ENCODE measurements around the gene CFAP97.
"Not testable (repeated sequence)": the region's sequence is repeated elsewhere in the genome, so short reads cannot be mapped to it uniquely, and the experiment has no call there.

CFAP97 gene

GRCh38 chr4:185203486-185204237 is at the start of gene CFAP97:
TSS of gene CFAP97 (minus strand) at chr4:185204000. CDS start at chr4:185191196, 12,804 bp downstream.
- ATAC-seq (ENCODE audit: low read depth), result peak; percentile 80
- H3K4me1 Mint-ChIP-seq, result peaks cover 30% of the 10 kb centered on the region

GRCh38 chr4:185249105-185249504 is 45.3 kb upstream of the CFAP97 start:
- H3K27ac Mint-ChIP-seq, result peak overlapping the region; percentile 8
- H3K36me3 Mint-ChIP-seq, result peaks cover 9% of the 10 kb centered on the region
- H3K4me1 Mint-ChIP-seq, result peaks cover 29% of the 10 kb centered on the region

More at GRCh38 chr4:185203486-185204237, at the start of gene CFAP97:
- H3K27me3 Mint-ChIP-seq, result no peaks in the 10 kb centered on the region
- H3K27ac Mint-ChIP-seq, result peak within 1 kb of the TSS; percentile 95
- H3K4me3 Mint-ChIP-seq, result peak within 1 kb of the TSS; percentile 97
- peaks cover 3% of the 10 kb centered on the region for H3K36me3 Mint-ChIP-seq
- H3K9me3 Mint-ChIP-seq, result no peaks in the 10 kb centered on the region
- peak; percentile 67 to 74 for DNase-seq (ENCODE audit: low spot score in 2 of 2)

GRCh38 chr4:185248393-185249039 is 44.7 kb upstream of the CFAP97 start:
- H3K36me3 Mint-ChIP-seq, result peaks cover 9% of the 10 kb centered on the region
- H3K4me1 Mint-ChIP-seq, result peaks cover 29% of the 10 kb centered on the region
- no peak for DNase-seq (ENCODE audit: low spot score in 2 of 2)
- no peaks in the 10 kb centered on the region for H3K27me3 Mint-ChIP-seq
- peak overlapping the region; percentile 8 for H3K27ac Mint-ChIP-seq
- no peak for ATAC-seq (ENCODE audit: low read depth)
- H3K4me3 Mint-ChIP-seq, result no peak overlapping the region
- H3K9me3 Mint-ChIP-seq, result no peaks in the 10 kb centered on the region

More at GRCh38 chr4:185249105-185249504, 45.3 kb upstream of the CFAP97 start:
- ATAC-seq (ENCODE audit: low read depth) (peak; percentile 61), DNase-seq (ENCODE audit: low spot score in 2 of 2) (no peak)
- Mint-ChIP-seq H3K9me3 (no peaks in the 10 kb centered on the region), H3K4me3 (no peak overlapping the region), H3K27me3 (no peaks in the 10 kb centered on the region)

GRCh38 chr4:185247151-185247550 is 43.4 kb upstream of the CFAP97 start:
- peak overlapping the region; percentile 74 for H3K27ac Mint-ChIP-seq
- peaks cover 34% of the 10 kb centered on the region for H3K4me1 Mint-ChIP-seq

GRCh38 chr4:185246453-185246852 is 42.7 kb upstream of the CFAP97 start:
- H3K27ac Mint-ChIP-seq, result peak overlapping the region; percentile 74
- no peak for ATAC-seq (ENCODE audit: low read depth)
- H3K4me3 Mint-ChIP-seq, result no peak overlapping the region
- peaks cover 33% of the 10 kb centered on the region for H3K4me1 Mint-ChIP-seq
- peaks cover 8% of the 10 kb centered on the region for H3K36me3 Mint-ChIP-seq
- no peaks in the 10 kb centered on the region for H3K27me3 Mint-ChIP-seq
- no peaks in the 10 kb centered on the region for H3K9me3 Mint-ChIP-seq
- DNase-seq (ENCODE audit: low spot score in 2 of 2), result no peak

More at GRCh38 chr4:185247151-185247550, 43.4 kb upstream of the CFAP97 start:
- ATAC-seq (ENCODE audit: low read depth), result no peak
- no peak for DNase-seq (ENCODE audit: low spot score in 2 of 2)
- no peaks in the 10 kb centered on the region for H3K27me3 Mint-ChIP-seq
- peaks cover 8% of the 10 kb centered on the region for H3K36me3 Mint-ChIP-seq
- no peak overlapping the region for H3K4me3 Mint-ChIP-seq
- no peaks in the 10 kb centered on the region for H3K9me3 Mint-ChIP-seq

GRCh38 chr4:185244763-185245162 is 41.0 kb upstream of the CFAP97 start:
- H3K4me1 Mint-ChIP-seq, result peaks cover 24% of the 10 kb centered on the region
- H3K27ac Mint-ChIP-seq, result no peak overlapping the region
- ATAC-seq (ENCODE audit: low read depth) (no peak), DNase-seq (ENCODE audit: low spot score in 2 of 2) (no peak)
- no peaks in the 10 kb centered on the region for H3K9me3 Mint-ChIP-seq
- H3K27me3 Mint-ChIP-seq, result no peaks in the 10 kb centered on the region
- no peak overlapping the region for H3K4me3 Mint-ChIP-seq
- peaks cover 5% of the 10 kb centered on the region for H3K36me3 Mint-ChIP-seq

GRCh38 chr4:185243879-185244278 is 40.1 kb upstream of the CFAP97 start:
- peaks cover 5% of the 10 kb centered on the region for H3K36me3 Mint-ChIP-seq
- H3K4me3 Mint-ChIP-seq, result no peak overlapping the region
- DNase-seq (ENCODE audit: low spot score in 2 of 2) (no peak), ATAC-seq (ENCODE audit: low read depth) (no peak)
- H3K4me1 Mint-ChIP-seq, result peaks cover 23% of the 10 kb centered on the region
- no peaks in the 10 kb centered on the region for H3K9me3 Mint-ChIP-seq
- H3K27me3 Mint-ChIP-seq, result no peaks in the 10 kb centered on the region
- H3K27ac Mint-ChIP-seq, result peak overlapping the region; percentile 0

GRCh38 chr4:185242749-185243533 is 39.1 kb upstream of the CFAP97 start:
- ATAC-seq (ENCODE audit: low read depth), result no peak
- Mint-ChIP-seq H3K36me3 (peaks cover 2% of the 10 kb centered on the region), H3K4me1 (peaks cover 26% of the 10 kb centered on the region), H3K9me3 (no peaks in the 10 kb centered on the region), H3K27ac (peak overlapping the region; percentile 0), H3K27me3 (no peaks in the 10 kb centered on the region), H3K4me3 (no peak overlapping the region)
- DNase-seq (ENCODE audit: low spot score in 2 of 2), result no peak

GRCh38 chr4:185240486-185240885 is 36.7 kb upstream of the CFAP97 start:
- not testable (repeated sequence) for H3K36me3 Mint-ChIP-seq; H3K27me3 Mint-ChIP-seq; H3K9me3 Mint-ChIP-seq; H3K27ac Mint-ChIP-seq; H3K4me3 Mint-ChIP-seq; DNase-seq (ENCODE audit: low spot score in 2 of 2); ATAC-seq (ENCODE audit: low read depth)
- peaks cover 17% of the 10 kb centered on the region for H3K4me1 Mint-ChIP-seq

GRCh38 chr4:185238750-185239149 is 35.0 kb upstream of the CFAP97 start:
- no peak overlapping the region for H3K4me3 Mint-ChIP-seq

GRCh38 chr4:185238215-185238681 is 34.4 kb upstream of the CFAP97 start:
- Mint-ChIP-seq H3K4me3 (no peak overlapping the region), H3K4me1 (peaks cover 21% of the 10 kb centered on the region), H3K27me3 (no peaks in the 10 kb centered on the region), H3K36me3 (no peaks in the 10 kb centered on the region), H3K27ac (no peak overlapping the region), H3K9me3 (no peaks in the 10 kb centered on the region)
- ATAC-seq (ENCODE audit: low read depth), result no peak
- DNase-seq (ENCODE audit: low spot score in 2 of 2), result no peak

More at GRCh38 chr4:185238750-185239149, 35.0 kb upstream of the CFAP97 start:
- Mint-ChIP-seq H3K27ac (no peak overlapping the region), H3K4me1 (peaks cover 24% of the 10 kb centered on the region), H3K9me3 (no peaks in the 10 kb centered on the region), H3K36me3 (no peaks in the 10 kb centered on the region), H3K27me3 (no peaks in the 10 kb centered on the region)
- DNase-seq (ENCODE audit: low spot score in 2 of 2) (no peak), ATAC-seq (ENCODE audit: low read depth) (no peak)

- Mint-ChIP-seq H3K27me3 (no peaks in the 10 kb centered on the region), H3K4me1 (peaks cover 23% of the 10 kb centered on the region), H3K9me3 (no peaks in the 10 kb centered on the region), H3K27ac (no peak overlapping the region), H3K4me3 (no peak overlapping the region), H3K36me3 (no peaks in the 10 kb centered on the region)
- no peak for DNase-seq (ENCODE audit: low spot score in 2 of 2)
- ATAC-seq (ENCODE audit: low read depth), result no peak
These were observed 33.4 kb upstream of the CFAP97 start for GRCh38 chr4:185237175-185237574.

GRCh38 chr4:185235843-185236503 is 32.2 kb upstream of the CFAP97 start:
- no peaks in the 10 kb centered on the region for H3K9me3 Mint-ChIP-seq
- peaks cover 26% of the 10 kb centered on the region for H3K4me1 Mint-ChIP-seq
- no peak for DNase-seq (ENCODE audit: low spot score in 2 of 2)
- ATAC-seq (ENCODE audit: low read depth), result no peak
- no peak overlapping the region for H3K4me3 Mint-ChIP-seq
- peaks cover 2% of the 10 kb centered on the region for H3K36me3 Mint-ChIP-seq
- H3K27ac Mint-ChIP-seq, result peak overlapping the region; percentile 35
- no peaks in the 10 kb centered on the region for H3K27me3 Mint-ChIP-seq

Data from memory B cell (primary cell).